ENCODE results near the gene STARD6. TPM values are rescaled to one million over a fixed set of nuclear protein-coding genes. Genes with fewer than 3 reads are reported as not detected.

The STARD6 gene
- total and polyA plus RNA-seq, 10 of the 15 experiments (the other 5 are each of a cell fraction or from before 2014, with no cell fraction given) = 0.10 to 0.84 (median 0.34) TPM; not detected in 3

- peak overlapping the region; percentile 97 for H2AFZ ChIP-seq (ENCODE audit: control insufficient read depth, low read depth, low read length)
- H3K27me3 ChIP-seq (replicated peaks in 1 of 2; ENCODE audit: control insufficient read depth in 2 of 2, insufficient read depth in 2 of 2, low read length in 1 of 2) = no peaks in the 10 kb centered on the region
- H3K9ac ChIP-seq (ENCODE audit: control insufficient read depth, insufficient read depth, low read length) = peak overlapping the region; percentile 91
- BruUV-seq (replicated peaks) = TSS peak; percentile 78
- peak overlapping the region; percentile 84 for H3K27ac ChIP-seq (ENCODE audit: control insufficient read depth, insufficient read depth)
- H4K20me1 ChIP-seq (ENCODE audit: control insufficient read depth, insufficient read depth) = no peaks in the 10 kb centered on the region
- intact Hi-C loops (cut with micrococcal nuclease; ENCODE audit: unreplicated experiment) = loop anchor here (1.0 kb wide), 2 partner anchors 72 to 133 kb away; partner anchors contain the start of gene MBD2
- H3K9me3 ChIP-seq (replicated peaks; ENCODE audit: control insufficient read depth, insufficient read depth, low read length) = no peaks in the 10 kb centered on the region
- H3K4me2 ChIP-seq (ENCODE audit: control insufficient read depth, insufficient read depth) = peak overlapping the region; percentile 93
- H3K4me3 ChIP-seq = peak overlapping the region; percentile 89
- FAIRE-seq (peak; percentile 23), ATAC-seq (peak; percentile 73), DNase-seq (ENCODE audit: low read depth, low spot score) (no peak)
- SMC1A ChIA-PET (ENCODE audit: uncharacterized antibody, unreplicated experiment) = interaction anchor here (0.8 to 1.8 kb wide), 7 partner anchors 8 to 179 kb away, joined by 3 to 7 read pairs (median 4); no protein-coding TSS in a partner anchor
- RAD21 ChIA-PET (ENCODE audit: unreplicated experiment) = interaction anchor here (0.8 to 1.7 kb wide), 7 partner anchors 26 to 134 kb away, joined by 3 to 9 read pairs (median 4); partner anchors contain the start of gene MBD2
- peaks cover 3% of the 10 kb centered on the region for H3K4me1 ChIP-seq (ENCODE audit: control insufficient read depth, insufficient read depth, low read length)
- no peak for TF ChIP-seq EED (IDR thresholded peaks at IDR 0.05; ENCODE audit: low read depth)
- no peak for TF ChIP-seq TAF1 (IDR thresholded peaks at IDR 0.05; ENCODE audit: borderline replicate concordance, low read depth, low read length)
- TF ChIP-seq POLR2A (IDR thresholded peaks at IDR 0.05; ENCODE audit: low read depth, low read length) = no peak
- no peak for TF ChIP-seq ELK1 (IDR thresholded peaks at IDR 0.05; ENCODE audit: low read depth, low read length)
- no peak for TF ChIP-seq PAX5 (IDR thresholded peaks at IDR 0.05; ENCODE audit: borderline replicate concordance, low read depth, low read length)
- no peak; the same call in 1 of the 2 replicates for TF ChIP-seq CREB1 (IDR thresholded peaks at IDR 0.05; ENCODE audit: low read depth)
- TF ChIP-seq SREBF2 (IDR thresholded peaks at IDR 0.05; ENCODE audit: low read length) = no peak
- TF ChIP-seq CBX5 (IDR thresholded peaks at IDR 0.05; ENCODE audit: low read depth) = no peak
- H3K36me3 ChIP-seq (ENCODE audit: control insufficient read depth in 2 of 2, insufficient read depth in 2 of 2, low read length in 1 of 2) = 0 out of 4 replicates have a peak, but pooled peaks cover 0 to 3% of the 10 kb centered on the region in 2 experiments
- POLR2A ChIA-PET = interaction anchor here (0.6 to 1.0 kb wide), 2 partner anchors 205 to 838 kb away, joined by 5 read pairs; no protein-coding TSS in a partner anchor
- H3K79me2 ChIP-seq (ENCODE audit: control insufficient read depth, insufficient read depth, low read length) = peaks cover 12% of the 10 kb centered on the region
- CTCF ChIA-PET = interaction anchor here (0.7 to 2.5 kb wide), 15 partner anchors 14 to 227 kb away, joined by 3 to 13 read pairs (median 3); partner anchors contain the start of gene POLI
- in situ Hi-C loops (cut with MboI) = loop anchor here (10.0 kb wide), 1 partner anchor 132 kb away; the partner anchor contains the start of gene MBD2
- WGBS (ENCODE audit: insufficient coverage, insufficient replicate concordance, low lambda C conversion rate, missing lambda C conversion rate) = 2% methylated on average over 15 of the region's 15 CpGs
Measured at GRCh38 chr18:54357082-54357659, 487 bp downstream of the STARD6 start.

Data from GM12878 (cell line).